ENCODE data around the gene MIF4GD. TPM values are rescaled to one million over a fixed set of nuclear protein-coding genes. Genes with fewer than 3 reads are reported as not detected.

MIF4GD gene
- total and polyA plus RNA-seq, 10 of the 15 experiments (the other 5 are each of a cell fraction or from before 2014, with no cell fraction given), result 22.8 to 96.2 (median 60.1) TPM

DNA sequence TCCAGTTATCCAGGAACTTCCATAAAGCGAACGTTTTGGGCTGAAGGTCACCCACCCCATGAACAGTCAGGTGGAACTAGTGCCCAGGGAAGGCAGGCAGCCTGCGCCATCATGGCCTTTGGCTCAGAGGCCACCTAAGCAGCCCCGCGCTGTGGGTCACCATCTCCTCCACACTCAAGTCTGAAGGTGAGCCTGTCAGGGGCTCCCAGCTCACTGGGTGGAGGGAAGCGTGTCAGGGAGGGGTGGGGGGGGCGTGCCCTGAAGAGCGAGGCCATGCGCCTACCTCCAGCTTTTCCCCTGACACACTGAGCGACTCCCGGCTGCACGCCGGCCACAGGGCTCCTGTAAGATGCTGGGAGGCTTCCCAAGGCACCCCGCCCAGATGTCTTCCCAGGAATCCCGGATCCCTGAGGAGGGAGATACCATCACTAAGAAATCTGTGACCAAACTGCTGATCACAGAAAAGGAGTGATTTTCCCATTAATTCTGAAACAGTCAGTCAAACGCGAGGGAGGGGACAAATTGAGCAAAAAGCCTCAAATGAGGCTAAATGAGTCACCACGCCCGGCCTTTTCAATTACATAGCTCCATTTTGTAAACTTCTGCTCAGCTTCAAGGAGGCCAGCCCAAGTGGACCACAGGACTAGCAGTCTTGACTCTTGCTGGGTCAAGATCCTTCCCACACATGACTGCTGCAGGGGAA is 44.7 kb upstream of the MIF4GD start:
- Histone ChIP-seq H4K20me1 (ENCODE audit: control insufficient read depth, insufficient read depth) (no peaks in the 10 kb centered on the region), H3K27me3 (replicated peaks in 1 of 2; ENCODE audit: control insufficient read depth in 2 of 2, insufficient read depth in 2 of 2, low read length in 1 of 2) (no peaks in the 10 kb centered on the region), H3K9me3 (replicated peaks; ENCODE audit: control insufficient read depth, insufficient read depth, low read length) (no peaks in the 10 kb centered on the region), H3K4me3 (0 out of 2 replicates have a peak overlapping the region, but pooled peaks have one; percentile 30), H3K4me1 (ENCODE audit: control insufficient read depth, insufficient read depth, low read length) (peaks cover 84% of the 10 kb centered on the region), H3K36me3 (ENCODE audit: control insufficient read depth in 2 of 2, insufficient read depth in 2 of 2, low read length in 1 of 2) (peaks cover 12% of the 10 kb centered on the region in 2 experiments), H3K9ac (ENCODE audit: control insufficient read depth, insufficient read depth, low read length) (peak overlapping the region; percentile 45), H2AFZ (ENCODE audit: control insufficient read depth, low read depth, low read length) (no peak overlapping the region), H3K4me2 (ENCODE audit: control insufficient read depth, insufficient read depth) (peak overlapping the region; percentile 75), H3K79me2 (ENCODE audit: control insufficient read depth, insufficient read depth, low read length) (peaks cover 25% of the 10 kb centered on the region), H3K27ac (ENCODE audit: control insufficient read depth, insufficient read depth) (peak overlapping the region; percentile 89)
- in situ Hi-C loops (cut with MboI), result no loop called here
- no TSS peak for BruUV-seq (replicated peaks)
- WGBS (ENCODE audit: insufficient coverage, insufficient replicate concordance, low lambda C conversion rate, missing lambda C conversion rate), result 23% methylated on average over 19 of the region's 19 CpGs
- ChIA-PET POLR2A (interaction anchor here (0.6 to 13.4 kb wide), 16 partner anchors 10 to 94 kb away, joined by 3 to 255 read pairs (median 4); partner anchors contain the start of genes GRB2 and SLC25A19), SMC1A (ENCODE audit: uncharacterized antibody, unreplicated experiment) (interaction anchor here (0.8 to 13.5 kb wide), 11 partner anchors 15 to 111 kb away, joined by 3 to 243 read pairs (median 5); partner anchors contain the start of gene SLC25A19), RAD21 (ENCODE audit: unreplicated experiment) (interaction anchor here (0.6 to 16.3 kb wide), 12 partner anchors 21 to 248 kb away, joined by 3 to 364 read pairs (median 6); partner anchors contain the start of genes GRB2, MIF4GD and SLC25A19), CTCF (interaction anchor here (0.6 to 13.8 kb wide), 11 partner anchors 9 to 213 kb away, joined by 3 to 182 read pairs (median 6); partner anchors contain the start of gene SLC25A19)
- FAIRE-seq (peak; percentile 13), DNase-seq (ENCODE audit: low read depth, low spot score) (no peak), ATAC-seq (peak; percentile 66)
- intact Hi-C loops (cut with micrococcal nuclease; ENCODE audit: unreplicated experiment), result loop anchor here (1.0 kb wide), 1 partner anchor 20 kb away; no protein-coding TSS in a partner anchor
- TF ChIP-seq EGR1 (IDR thresholded peaks at IDR 0.05; ENCODE audit: borderline replicate concordance in 1 of 2, low read depth in 2 of 2, low read length in 2 of 2) (no peak), NRF1 (conservative IDR thresholded peaks at IDR 0.05; ENCODE audit: low read depth, low read length) (no peak), HDAC2 (IDR thresholded peaks at IDR 0.05) (no peak), STAT3 (IDR thresholded peaks at IDR 0.05; ENCODE audit: low read depth, low read length) (no peak), CHD1 (IDR thresholded peaks at IDR 0.05; ENCODE audit: low read depth, low read length) (no peak), POLR2AphosphoS5 (IDR thresholded peaks at IDR 0.05; ENCODE audit: low read length) (no peak), SMC3 (IDR thresholded peaks at IDR 0.05; ENCODE audit: borderline replicate concordance, low read length) (no peak), CTCF (IDR thresholded peaks at IDR 0.05 in 2 of 3, conservative IDR thresholded peaks at IDR 0.05 in 1 of 3; ENCODE audit: control insufficient read depth in 2 of 3, extremely low read depth in 1 of 3, insufficient read depth in 1 of 3, low read depth in 3 of 3, low read length in 3 of 3) (no peak), RUNX3 (IDR thresholded peaks at IDR 0.05; ENCODE audit: low read length) (peak; percentile 93), JUND (IDR thresholded peaks at IDR 0.05; ENCODE audit: low read depth, low read length) (0 out of 2 replicates have a peak, but pooled peaks have one; percentile 54), SREBF2 (IDR thresholded peaks at IDR 0.05; ENCODE audit: low read length) (no peak), PBX3 (IDR thresholded peaks at IDR 0.05; ENCODE audit: insufficient replicate concordance, low read depth, low read length) (peak; percentile 56), CREM (IDR thresholded peaks at IDR 0.05; ENCODE audit: low read depth) (peak; percentile 34; the same call in 1 of the 2 replicates), POU2F2 (IDR thresholded peaks at IDR 0.05; ENCODE audit: borderline replicate concordance, low read depth, low read length) (0 out of 3 replicates have a peak, but pooled peaks have one; percentile 9), REST (IDR thresholded peaks at IDR 0.05; ENCODE audit: low read depth, low read length) (no peak), NBN (IDR thresholded peaks at IDR 0.05) (no peak), MTA2 (IDR thresholded peaks at IDR 0.05; ENCODE audit: low read depth) (peak; percentile 74), YY1 (IDR thresholded peaks at IDR 0.05; ENCODE audit: low read depth, low read length) (peak; percentile 76)
